NCI-H2196 (cell line): ENCODE measurements around the gene SNTB2.
"Not testable (repeated sequence)": the region's sequence is repeated elsewhere in the genome, so short reads cannot be mapped to it uniquely, and the experiment has no call there.

Experiments used
- DNase-seq: peaks from one replicate; lab custom pipeline; 2025; ENCODE audit not compliant: unreplicated experiment; lab: John Stamatoyannopoulos, UW

Gene SNTB2

GRCh38 chr16:69186642-69187445 is at the start of gene SNTB2:
SNTB2 (plus strand) TSS chr16:69187164; CDS start chr16:69187167, 3 bp downstream.
- peak; percentile 85 for DNase-seq

DNA sequence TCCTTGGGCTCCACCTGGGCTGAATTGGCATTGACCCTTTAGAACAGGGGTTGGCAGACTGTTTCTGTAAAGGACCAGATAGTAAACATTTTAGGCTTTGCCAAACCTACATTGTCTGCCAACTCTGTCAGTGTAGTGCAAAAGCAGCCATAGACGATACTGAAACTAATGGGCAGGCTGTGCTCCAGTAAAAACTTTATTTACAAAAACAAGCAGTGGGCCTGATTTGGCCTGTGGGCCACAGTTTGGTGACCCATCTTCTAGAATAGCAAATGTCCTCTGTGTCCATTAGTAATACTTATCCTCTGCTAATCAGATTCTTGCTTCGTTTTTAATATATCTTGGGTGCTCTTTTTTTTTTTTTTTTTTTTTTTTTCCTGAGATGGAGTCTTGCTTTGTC is 48.4 kb upstream of the SNTB2 start:
- no peak for DNase-seq

GRCh38 chr16:69139464-69139863 is 47.5 kb upstream of the SNTB2 start:
- not testable (repeated sequence) for DNase-seq

DNA sequence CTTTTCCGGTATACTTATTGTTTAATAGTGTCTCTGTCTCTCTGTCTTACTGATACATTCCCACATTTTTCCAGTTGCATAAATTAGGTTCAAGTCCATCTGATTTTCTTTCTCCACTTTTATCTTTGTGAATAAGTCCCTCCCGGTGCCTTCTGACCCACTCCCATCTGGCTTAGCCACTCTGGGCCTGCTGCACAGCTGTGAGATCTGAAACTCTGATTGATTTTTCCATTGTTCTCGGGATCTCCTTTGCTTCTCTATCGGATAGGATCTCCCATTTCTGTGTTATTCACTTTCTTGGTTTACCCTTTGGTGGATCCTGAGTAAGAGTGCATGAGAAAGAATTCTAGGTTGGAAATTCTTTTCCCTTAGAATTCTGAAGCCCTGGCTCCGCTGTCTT is 46.0 kb upstream of the SNTB2 start:
- DNase-seq, result no peak

DNA sequence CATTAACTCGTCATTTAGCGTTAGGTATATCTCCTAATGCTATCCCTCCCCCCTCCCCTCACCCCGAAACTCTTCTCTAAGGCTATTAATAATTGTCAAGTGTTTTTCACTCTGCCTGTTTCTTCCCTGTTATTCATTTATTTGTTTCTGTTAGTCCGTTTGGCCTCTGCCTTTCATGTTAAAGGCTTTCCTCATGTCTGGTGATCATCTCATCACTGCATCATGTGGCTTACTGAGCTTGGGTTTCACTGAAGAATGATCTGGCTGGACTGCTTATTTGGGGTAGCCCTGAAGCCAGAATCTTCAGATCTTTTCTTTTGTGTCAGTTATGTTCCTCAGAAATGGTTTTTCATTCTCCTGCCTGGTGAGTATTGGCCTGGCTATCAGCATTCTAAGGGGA is 45.0 kb upstream of the SNTB2 start:
- DNase-seq, result no peak

- no peak for DNase-seq
Measured at GRCh38 chr16:69143116-69143515, 43.8 kb upstream of the SNTB2 start.

GRCh38 chr16:69145658-69146057 is 41.3 kb upstream of the SNTB2 start:
- DNase-seq, result no peak

- not testable (repeated sequence) for DNase-seq
Measured at GRCh38 chr16:69149621-69150020, 37.3 kb upstream of the SNTB2 start.

- peak; percentile 53 for DNase-seq
Measured at GRCh38 chr16:69150146-69150865, 36.7 kb upstream of the SNTB2 start.

- no peak for DNase-seq
Measured at GRCh38 chr16:69157196-69157595, 29.8 kb upstream of the SNTB2 start.

DNA sequence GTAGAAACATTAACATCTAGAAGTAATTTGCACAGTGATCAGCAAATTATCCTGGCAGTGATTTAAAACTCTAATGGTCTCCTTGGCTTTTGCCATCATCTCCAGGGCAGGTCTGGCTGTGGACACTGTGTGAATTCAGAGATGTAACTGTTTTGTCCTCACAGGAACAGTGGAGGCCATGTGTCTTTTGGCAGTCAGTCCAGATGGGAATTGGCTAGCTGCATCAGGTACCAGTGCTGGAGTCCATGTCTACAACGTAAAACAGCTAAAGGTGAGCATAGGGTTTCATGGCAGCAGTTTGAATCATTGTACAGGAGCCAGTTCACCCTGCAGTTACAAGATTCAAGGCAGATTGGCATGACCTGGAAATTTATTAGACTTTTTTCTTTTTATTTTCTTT is 26.8 kb upstream of the SNTB2 start:
- no peak for DNase-seq

- DNase-seq, result no peak
Measured at GRCh38 chr16:69165584-69165983, 21.4 kb upstream of the SNTB2 start.

DNA sequence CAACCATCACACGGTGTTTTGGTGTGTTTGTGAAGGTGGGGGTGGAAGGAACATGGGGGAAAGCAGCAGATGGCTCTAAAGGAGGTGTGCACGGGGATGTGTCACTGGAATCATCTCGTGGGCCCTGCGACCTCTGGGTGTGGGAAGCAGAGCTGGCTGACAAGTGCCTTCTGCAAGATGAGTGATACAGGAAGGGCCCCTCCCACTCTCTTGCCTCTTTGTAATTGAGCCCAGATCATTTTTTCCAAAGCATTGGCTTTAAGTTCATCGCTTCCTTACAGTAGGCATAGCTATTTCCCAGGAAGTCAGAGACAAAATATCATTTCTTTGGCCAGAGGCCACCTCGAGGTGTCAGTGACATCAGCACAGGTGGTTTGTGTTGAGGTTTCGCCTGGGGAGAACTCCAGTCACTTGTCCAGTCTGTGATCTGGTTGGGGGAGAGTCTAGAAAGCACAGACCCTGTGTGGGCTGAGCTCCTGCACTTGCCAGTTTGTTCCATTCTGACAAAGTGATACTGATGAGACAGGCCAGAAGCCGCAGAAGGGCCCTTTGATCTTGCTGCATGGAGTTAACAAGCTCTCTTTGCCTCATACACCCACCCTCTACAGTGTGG is 20.6 kb upstream of the SNTB2 start:
- peak; percentile 5 for DNase-seq

DNA sequence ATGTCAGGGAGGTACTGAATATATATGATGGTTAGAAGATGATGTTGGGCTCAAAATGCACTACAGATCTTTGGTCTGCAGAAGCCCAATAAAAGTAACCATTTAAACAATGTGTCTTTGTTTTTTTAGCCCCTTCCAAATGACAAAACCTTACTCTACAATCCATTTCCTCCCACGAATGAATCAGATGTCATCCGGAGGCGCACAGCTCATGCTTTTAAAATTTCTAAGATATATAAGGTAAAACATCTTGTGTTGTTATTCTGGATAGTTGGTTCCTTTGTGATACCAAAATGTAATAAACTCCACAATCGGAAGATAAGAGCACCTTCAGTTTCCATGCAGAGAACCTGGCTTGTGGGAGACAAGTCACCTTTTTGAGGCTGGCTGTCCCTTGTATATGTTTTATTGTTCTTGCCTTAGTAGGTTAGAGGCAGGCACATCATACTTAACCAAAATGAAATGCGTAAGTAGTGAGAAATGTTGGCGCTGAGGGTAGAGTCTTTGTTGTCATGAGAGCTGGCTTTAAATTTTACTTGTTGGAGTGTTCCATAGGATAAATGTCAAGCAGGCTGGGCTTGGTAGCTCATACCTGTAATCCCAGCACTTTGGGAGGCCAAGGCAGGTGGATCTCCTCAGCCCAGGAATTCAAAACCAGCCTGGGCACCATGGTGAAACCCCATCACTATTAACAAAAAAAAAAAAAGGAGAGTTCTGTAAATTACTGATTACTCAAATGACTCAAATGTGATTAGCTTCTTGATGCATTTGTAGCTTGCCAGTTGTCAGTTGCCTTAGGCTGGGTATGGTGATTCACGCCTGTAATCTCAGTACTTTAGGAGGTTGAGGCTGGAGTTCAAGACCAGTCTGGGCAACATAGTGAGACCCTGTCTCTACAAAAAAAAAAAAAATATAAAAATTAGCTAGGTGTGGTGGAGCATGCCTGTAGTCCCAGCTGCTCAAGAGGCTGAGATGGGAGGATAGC is 19.7 kb upstream of the SNTB2 start:
- no peak for DNase-seq

DNA sequence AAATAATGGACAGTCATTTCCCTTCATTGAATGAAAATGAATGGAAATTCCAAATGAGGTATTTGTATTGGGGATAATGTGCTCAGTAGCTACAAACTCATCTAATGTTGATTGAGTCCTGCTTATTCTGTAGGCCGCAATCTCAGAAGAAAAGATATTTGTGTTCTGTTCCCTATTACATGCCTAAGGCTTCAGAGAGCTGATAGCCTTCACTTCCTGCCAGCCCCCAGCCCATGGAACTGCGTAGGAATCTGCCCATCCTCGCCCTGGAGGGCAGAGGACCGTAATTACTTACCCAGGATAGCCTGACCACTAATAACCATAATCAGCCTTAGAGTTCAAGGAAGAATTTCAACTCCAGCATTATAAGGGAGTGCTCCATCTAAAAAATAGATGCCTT is 17.9 kb upstream of the SNTB2 start:
- DNase-seq, result no peak

DNA sequence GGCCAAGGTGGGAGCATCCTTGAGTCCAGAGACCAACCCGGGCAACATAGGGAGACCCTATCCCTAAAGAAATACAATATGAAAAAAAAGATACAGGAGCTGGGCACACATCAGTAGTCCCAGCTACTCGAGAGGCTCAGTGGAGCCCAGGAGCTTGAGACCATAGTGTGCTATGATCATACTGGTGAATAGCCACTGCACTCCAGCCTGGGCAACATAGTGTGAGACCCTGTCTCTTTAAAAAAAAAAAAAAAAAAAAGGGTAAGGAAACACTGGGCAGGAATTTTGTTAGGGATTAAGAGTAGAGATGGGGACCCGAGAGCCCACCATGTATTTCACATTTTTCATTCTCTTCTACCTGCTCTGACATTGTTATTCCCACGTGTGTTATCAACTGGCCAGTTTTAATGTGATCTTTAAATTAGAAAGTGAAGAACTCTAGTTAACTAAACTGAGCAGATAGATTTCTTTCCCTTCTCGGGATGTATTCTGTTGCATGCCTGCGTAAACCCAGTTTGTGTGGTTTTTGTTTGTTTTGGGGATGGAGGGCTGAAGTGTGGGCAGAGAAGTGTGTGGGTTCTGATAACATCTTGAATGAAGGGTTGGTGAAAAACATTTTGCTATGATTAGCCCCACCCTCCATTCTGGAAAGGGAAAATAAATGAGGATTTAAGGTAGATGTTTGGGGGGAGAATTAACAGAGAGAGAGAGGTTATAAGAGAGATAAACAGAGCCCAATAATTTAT is 17.2 kb upstream of the SNTB2 start:
- DNase-seq, result no peak

DNA sequence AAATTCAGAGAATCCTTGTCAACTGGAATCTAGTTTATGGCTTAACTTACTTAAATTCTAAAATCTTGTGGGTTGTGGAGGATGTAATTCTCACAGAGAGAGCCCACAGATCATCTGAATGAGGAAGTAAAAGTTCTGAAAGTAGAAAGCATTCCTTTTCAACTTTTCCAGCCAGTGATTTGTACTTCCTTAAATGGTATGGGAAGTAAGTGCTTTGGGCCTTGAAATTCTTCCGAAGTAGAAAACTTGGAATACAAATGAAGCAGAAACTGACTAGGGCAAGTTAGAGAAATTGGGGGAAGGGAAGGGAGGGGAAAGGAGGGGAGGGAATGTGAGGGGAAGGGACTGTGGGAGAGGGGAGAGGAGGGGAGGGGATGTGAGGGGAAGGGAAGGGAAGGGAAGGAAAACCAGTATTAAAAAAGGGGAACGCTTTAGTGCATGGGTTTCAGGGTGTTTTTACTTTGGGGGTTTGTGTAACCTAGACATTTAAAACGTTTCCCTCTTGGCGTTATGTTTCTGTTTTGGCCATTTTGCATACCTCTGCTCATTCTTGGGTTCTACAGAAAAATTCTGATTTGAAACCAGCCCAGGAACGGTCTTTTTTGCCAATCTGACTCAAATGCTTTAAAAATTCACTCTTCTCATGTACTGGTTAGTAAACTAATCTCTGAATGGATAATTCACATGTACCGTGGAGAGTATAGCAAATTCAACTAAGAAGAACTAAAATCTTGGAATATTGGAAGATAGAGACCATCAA is 15.5 kb upstream of the SNTB2 start:
- DNase-seq, result no peak

GRCh38 chr16:69176033-69176800 is 10.7 kb upstream of the SNTB2 start:
- no peak for DNase-seq
